Breast epithelium (tissue), 3 donors: ENCODE measurements around the gene CIB2.

Experiments
- POLR2A ChIP-seq: fragments of 450-650 bp; IDR thresholded peaks from one replicate; pipeline ENCODE4 v1.6.1; 2016; ENCODE audit warnings: antibody characterized with exemption, mild to moderate bottlenecking, moderate library complexity
- POLR2AphosphoS5 ChIP-seq, 3 donors: sonication (generic); formaldehyde crosslinking; IDR thresholded peaks; one replicate each; pipeline ENCODE4 v1.6.1; 2017; ENCODE audit warnings: antibody characterized with exemption in 3 of 3
- TF ChIP-seq, protein P1 (sequence below), 3 donors: fragments of 450-650 bp; IDR thresholded peaks; one replicate each; pipeline ENCODE4 v1.5.1; 2016 to 2017; ENCODE audit warnings: antibody characterized with exemption in 3 of 3, mild to moderate bottlenecking in 3 of 3, moderate library complexity in 3 of 3

DNA sequence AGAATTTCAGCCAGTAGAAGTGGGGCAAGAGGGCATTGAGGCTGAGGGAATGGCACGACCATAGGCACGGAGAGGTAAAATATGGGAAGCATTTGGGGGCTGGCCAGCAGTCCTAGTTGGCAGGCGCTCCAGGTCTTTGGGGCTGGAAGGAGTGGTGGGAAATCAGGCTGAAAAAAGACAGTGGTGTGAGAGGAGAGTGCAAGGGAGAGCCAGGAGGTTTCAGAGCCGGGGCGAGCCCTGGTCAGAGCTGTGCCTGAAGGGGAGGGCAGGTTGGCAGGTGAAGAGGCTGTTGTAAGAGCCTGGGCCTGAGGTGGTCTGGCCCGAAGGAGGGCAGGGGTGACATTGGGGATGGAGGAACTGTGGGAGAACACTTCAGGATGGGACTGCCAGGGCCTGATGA is 16.3 kb upstream of the CIB2 start:
- TF ChIP-seq, protein P1, sequence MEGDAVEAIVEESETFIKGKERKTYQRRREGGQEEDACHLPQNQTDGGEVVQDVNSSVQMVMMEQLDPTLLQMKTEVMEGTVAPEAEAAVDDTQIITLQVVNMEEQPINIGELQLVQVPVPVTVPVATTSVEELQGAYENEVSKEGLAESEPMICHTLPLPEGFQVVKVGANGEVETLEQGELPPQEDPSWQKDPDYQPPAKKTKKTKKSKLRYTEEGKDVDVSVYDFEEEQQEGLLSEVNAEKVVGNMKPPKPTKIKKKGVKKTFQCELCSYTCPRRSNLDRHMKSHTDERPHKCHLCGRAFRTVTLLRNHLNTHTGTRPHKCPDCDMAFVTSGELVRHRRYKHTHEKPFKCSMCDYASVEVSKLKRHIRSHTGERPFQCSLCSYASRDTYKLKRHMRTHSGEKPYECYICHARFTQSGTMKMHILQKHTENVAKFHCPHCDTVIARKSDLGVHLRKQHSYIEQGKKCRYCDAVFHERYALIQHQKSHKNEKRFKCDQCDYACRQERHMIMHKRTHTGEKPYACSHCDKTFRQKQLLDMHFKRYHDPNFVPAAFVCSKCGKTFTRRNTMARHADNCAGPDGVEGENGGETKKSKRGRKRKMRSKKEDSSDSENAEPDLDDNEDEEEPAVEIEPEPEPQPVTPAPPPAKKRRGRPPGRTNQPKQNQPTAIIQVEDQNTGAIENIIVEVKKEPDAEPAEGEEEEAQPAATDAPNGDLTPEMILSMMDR (IDR thresholded peaks at IDR 0.05) = no peak
- no peak for TF ChIP-seq POLR2A
- TF ChIP-seq POLR2AphosphoS5 (IDR thresholded peaks at IDR 0.05) = no peak
